ENCODE results near the gene GFI1B. TPM values are rescaled to one million over a fixed set of nuclear protein-coding genes. Genes with fewer than 3 reads are reported as not detected.
A peak's percentile ranks its signal among the peaks of the same experiment; 100 is the strongest.

Gene GFI1B
- not detected in 2 replicates for total RNA-seq (2013; cell fraction: nucleolus; rRNA removed)
- total RNA-seq (2014; rRNA removed) (not detected in 2 replicates), total RNA-seq (2014; rRNA removed; fragmentation: Illumina TruSeq; extraction: Trizol) (not detected in 2 replicates), total RNA-seq (2021) (not detected in 2 replicates), polyA plus RNA-seq (2011; rRNA removed) (0.11 and 0.29 TPM in 2 replicates), polyA plus RNA-seq (2014; fragmentation: Illumina TruSeq; extraction: Trizol) (0.04 TPM in 1 of 2 replicates, not detected in the other), polyA plus RNA-seq (2014; fragmentation: Nextera tagmentation; extraction: Ambion mirVana) (not detected), polyA plus RNA-seq (2014; rRNA removed) (not detected in 2 replicates), polyA plus RNA-seq (2016; fragmentation: Nextera tagmentation; extraction: Ambion mirVana) (under 1 TPM in 1 of 2 experiments, not detected in 1; 0.05 TPM), polyA minus RNA-seq (2011; rRNA and poly(A)+ RNA removed) (not detected in 2 replicates), Bru-seq, nascent RNA (percentile 11 among the genes with signal in this experiment), BruChase-seq, experiment 1, labeled RNA remaining after a 6-hour chase (percentile 7 among the genes with signal in this experiment), BruChase-seq, experiment 2, labeled RNA remaining after a 2-hour chase (percentile 11 among the genes with signal in this experiment)
- not detected for polyA plus RNA-seq (2011; ENCODE audit: low read depth)
- 0.07 and 0.13 TPM in 2 replicates for polyA plus RNA-seq (2011; cell fraction: cytosol; rRNA removed)
- 0.15 and 0.18 TPM in 2 replicates for polyA plus RNA-seq (2011; cell fraction: nucleus; rRNA removed)
- not detected in 2 replicates for polyA plus RNA-seq (2012)
- not detected in 2 replicates for polyA minus RNA-seq (2011; cell fraction: cytosol; rRNA and poly(A)+ RNA removed)
- not detected in 2 replicates for polyA minus RNA-seq (2011; cell fraction: nucleus; rRNA and poly(A)+ RNA removed)
- long read RNA-seq, experiment 1, result 0 reads
- long read RNA-seq, experiment 2, result 0 reads

- no peak within 1 kb of the TSS for H3K4me2 ChIP-seq (ENCODE audit: control insufficient read depth, insufficient read depth)
- no peak within 1 kb of the TSS for H3K4me3 ChIP-seq
- DNase-seq (ENCODE audit: low read depth, low spot score), result no peak
- in situ Hi-C loops (cut with MboI) (no loop called here), intact Hi-C loops (cut with micrococcal nuclease; ENCODE audit: unreplicated experiment) (loop anchor here (10.0 kb wide), 1 partner anchor 174 kb away; no protein-coding TSS in a partner anchor)
- H3K9ac ChIP-seq (ENCODE audit: control insufficient read depth, insufficient read depth, low read length), result no peak within 1 kb of the TSS
- H3K36me3 ChIP-seq (ENCODE audit: control insufficient read depth in 2 of 2, insufficient read depth in 2 of 2, low read length in 1 of 2), result no peaks in the 10 kb centered on the region
- ChIA-PET CTCF (interaction anchor here (0.6 to 2.9 kb wide), 14 partner anchors 14 to 1298 kb away, joined by 3 to 16 read pairs (median 4); no protein-coding TSS in a partner anchor), SMC1A (ENCODE audit: uncharacterized antibody, unreplicated experiment) (interaction anchor here (0.9 to 1.6 kb wide), 4 partner anchors 12 to 76 kb away, joined by 3 to 6 read pairs (median 3); no protein-coding TSS in a partner anchor), RAD21 (ENCODE audit: unreplicated experiment) (interaction anchor here (0.7 to 1.2 kb wide), 4 partner anchors 27 to 525 kb away, joined by 3 to 5 read pairs (median 3); partner anchors contain the start of gene CACFD1), POLR2A (no interaction called here)
- no peaks in the 10 kb centered on the region for H3K4me1 ChIP-seq (ENCODE audit: control insufficient read depth, insufficient read depth, low read length)
- H3K79me2 ChIP-seq (ENCODE audit: control insufficient read depth, insufficient read depth, low read length), result no peaks in the 10 kb centered on the region
- no peak within 1 kb of the TSS for H2AFZ ChIP-seq (ENCODE audit: control insufficient read depth, low read depth, low read length)
- H4K20me1 ChIP-seq (ENCODE audit: control insufficient read depth, insufficient read depth), result no peaks in the 10 kb centered on the region
- H3K27ac ChIP-seq (ENCODE audit: control insufficient read depth, insufficient read depth), result no peak within 1 kb of the TSS
- TF ChIP-seq RAD51 (IDR thresholded peaks at IDR 0.05), result no peak
- TF ChIP-seq REST (IDR thresholded peaks at IDR 0.05; ENCODE audit: low read depth, low read length), result peak; percentile 49; the same call in 1 of the 2 replicates
- WGBS (ENCODE audit: insufficient coverage, insufficient replicate concordance, low lambda C conversion rate, missing lambda C conversion rate), result 11% methylated on average over 26 of the region's 26 CpGs
- ATAC-seq, result no peak
- no peak for FAIRE-seq
- H3K27me3 ChIP-seq (replicated peaks in 1 of 2; ENCODE audit: control insufficient read depth in 2 of 2, insufficient read depth in 2 of 2, low read length in 1 of 2), result peaks cover 6% of the 10 kb centered on the region in 2 experiments; a peak in 1 of 4 replicates
- no TSS peak for BruUV-seq (replicated peaks)
- H3K9me3 ChIP-seq (replicated peaks; ENCODE audit: control insufficient read depth, insufficient read depth, low read length), result no peaks in the 10 kb centered on the region; the same call in 2 of the 3 replicates
These were observed at the start of gene GFI1B for GRCh38 chr9:132978451-132979131. Gene GFI1B, plus strand, starts transcription at chr9:132978694. Its CDS starts 7,985 bp downstream, at chr9:132986679.

Data from GM12878 (cell line).